Activated CD4-positive, alpha-beta T cell treated with anti-CD3 and anti-CD28 coated beads for 1 hour (primary cell): ENCODE measurements around the gene DHRSX.
"Not testable (repeated sequence)": the region's sequence is repeated elsewhere in the genome, so short reads cannot be mapped to it uniquely, and the experiment has no call there.

Source experiments
- DNase-seq: peaks from one replicate; pipeline ENCODE4 v3.0.0-alpha.2; 2020

DHRSX gene

GRCh38 chrX:2243913-2244460 is 256.8 kb downstream of the DHRSX start:
- no peak for DNase-seq

GRCh38 chrX:2242980-2243379 is 257.8 kb downstream of the DHRSX start:
- no peak for DNase-seq

- no peak for DNase-seq
These were observed 258.4 kb downstream of the DHRSX start for GRCh38 chrX:2242326-2242725.

GRCh38 chrX:2241496-2241895 is 259.3 kb downstream of the DHRSX start:
- DNase-seq, result not testable (repeated sequence)

- DNase-seq, result not testable (repeated sequence)
These were observed 260.0 kb downstream of the DHRSX start for GRCh38 chrX:2240761-2241160.

- DNase-seq, result no peak
These were observed 262.8 kb downstream of the DHRSX start for GRCh38 chrX:2237976-2238375.

- DNase-seq, result no peak
These were observed 269.1 kb downstream of the DHRSX start for GRCh38 chrX:2231570-2232192.

GRCh38 chrX:2230457-2230856 is 270.3 kb downstream of the DHRSX start:
- DNase-seq, result no peak

GRCh38 chrX:2228536-2228935 is 272.2 kb downstream of the DHRSX start:
- DNase-seq, result no peak

GRCh38 chrX:2226906-2227656 is 273.7 kb downstream of the DHRSX start:
- DNase-seq, result no peak

GRCh38 chrX:2226182-2226581 is 274.6 kb downstream of the DHRSX start:
- DNase-seq, result no peak

- no peak for DNase-seq
These were observed 276.1 kb downstream of the DHRSX start for GRCh38 chrX:2224597-2225235.

GRCh38 chrX:2224161-2224560 is 276.6 kb downstream of the DHRSX start:
- no peak for DNase-seq

- DNase-seq, result no peak
These were observed 279.8 kb downstream of the DHRSX start for GRCh38 chrX:2220829-2221567.

- no peak for DNase-seq
These were observed 280.5 kb downstream of the DHRSX start for GRCh38 chrX:2220296-2220695.

GRCh38 chrX:2214138-2214823 is 286.5 kb downstream of the DHRSX start:
- not testable (repeated sequence) for DNase-seq

- DNase-seq, result not testable (repeated sequence)
These were observed 289.1 kb downstream of the DHRSX start for GRCh38 chrX:2211667-2212066.

- no peak for DNase-seq
These were observed 307.5 kb downstream of the DHRSX start for GRCh38 chrX:2193273-2193592.

GRCh38 chrX:2192584-2193272 is 308.0 kb downstream of the DHRSX start:
- no peak for DNase-seq

GRCh38 chrX:2188840-2189239 is 311.9 kb downstream of the DHRSX start:
- no peak for DNase-seq

GRCh38 chrX:2188330-2188792 is 312.4 kb downstream of the DHRSX start:
- no peak for DNase-seq
